ENCODE data around the gene ISG15.
"Not testable (repeated sequence)": the region's sequence is repeated elsewhere in the genome, so short reads cannot be mapped to it uniquely, and the experiment has no call there.

ISG15 gene

DNA sequence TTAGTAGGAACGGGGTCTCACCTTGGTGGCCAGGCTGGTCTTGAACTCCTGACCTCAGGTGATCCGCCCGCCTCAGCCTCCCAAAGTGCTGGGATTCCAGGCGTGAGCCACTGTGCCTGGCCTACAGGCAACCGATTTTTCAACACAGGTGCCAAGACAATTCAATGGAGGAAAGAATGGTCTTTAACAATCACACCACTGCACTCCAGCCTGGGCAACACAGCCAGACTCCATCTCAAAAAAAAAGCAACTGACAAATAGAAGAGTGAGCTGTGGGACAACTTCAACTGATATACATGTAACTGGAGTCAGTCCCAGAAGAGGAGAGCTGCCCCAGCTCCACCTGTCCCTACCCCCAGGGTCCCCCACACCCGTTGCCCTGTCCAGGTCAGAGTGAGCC is 18.8 kb upstream of the ISG15 start:
- not testable (repeated sequence) for DNase-seq (ENCODE audit: low read depth in 3 of 3)

DNA sequence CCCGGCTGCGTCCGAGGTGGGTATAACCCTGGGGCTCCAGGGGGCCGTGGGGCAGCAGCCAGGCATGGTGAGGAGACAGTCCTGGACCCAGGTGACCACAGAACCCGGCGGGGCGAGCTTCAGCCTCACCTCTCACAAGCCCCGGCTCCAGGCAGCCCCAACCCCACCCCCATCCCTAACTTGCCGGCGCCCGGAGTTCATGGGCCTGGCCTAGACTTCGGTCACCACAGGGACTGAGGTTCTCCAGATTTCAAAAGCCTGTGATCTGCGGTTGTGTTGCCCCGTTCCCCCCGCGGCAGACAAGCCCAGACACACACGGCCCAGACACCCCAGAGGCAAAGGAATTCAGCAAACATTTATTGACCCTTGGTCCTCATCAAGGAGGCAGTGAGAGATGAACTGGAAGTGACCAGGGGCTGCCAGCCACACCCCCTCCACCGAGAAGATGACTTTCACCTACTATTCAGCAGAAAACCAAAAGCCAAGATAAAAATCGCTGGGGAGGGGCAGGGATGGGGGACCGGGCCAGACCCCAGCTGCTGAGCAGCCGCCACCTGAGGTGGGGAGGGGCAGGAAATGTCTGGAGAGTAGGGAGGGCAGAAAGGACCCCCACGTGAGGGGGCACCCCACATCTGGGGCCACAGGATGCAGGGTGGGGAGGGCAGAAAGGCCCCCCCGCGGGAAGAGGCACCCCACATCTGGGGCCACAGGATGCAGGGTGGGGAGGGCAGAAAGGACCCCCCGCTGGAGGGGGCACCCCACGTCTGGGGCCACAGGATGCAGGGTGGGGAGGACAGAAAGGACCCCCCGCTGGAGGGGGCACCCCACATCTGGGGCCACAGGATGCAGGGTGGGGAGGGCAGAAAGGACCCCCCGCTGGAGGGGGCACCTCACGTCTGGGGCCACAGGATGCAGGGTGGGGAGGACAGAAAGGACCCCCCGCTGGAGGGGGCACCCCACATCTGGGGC is 17.3 kb upstream of the ISG15 start:
- no peak for DNase-seq (ENCODE audit: low read depth in 3 of 3)

DNA sequence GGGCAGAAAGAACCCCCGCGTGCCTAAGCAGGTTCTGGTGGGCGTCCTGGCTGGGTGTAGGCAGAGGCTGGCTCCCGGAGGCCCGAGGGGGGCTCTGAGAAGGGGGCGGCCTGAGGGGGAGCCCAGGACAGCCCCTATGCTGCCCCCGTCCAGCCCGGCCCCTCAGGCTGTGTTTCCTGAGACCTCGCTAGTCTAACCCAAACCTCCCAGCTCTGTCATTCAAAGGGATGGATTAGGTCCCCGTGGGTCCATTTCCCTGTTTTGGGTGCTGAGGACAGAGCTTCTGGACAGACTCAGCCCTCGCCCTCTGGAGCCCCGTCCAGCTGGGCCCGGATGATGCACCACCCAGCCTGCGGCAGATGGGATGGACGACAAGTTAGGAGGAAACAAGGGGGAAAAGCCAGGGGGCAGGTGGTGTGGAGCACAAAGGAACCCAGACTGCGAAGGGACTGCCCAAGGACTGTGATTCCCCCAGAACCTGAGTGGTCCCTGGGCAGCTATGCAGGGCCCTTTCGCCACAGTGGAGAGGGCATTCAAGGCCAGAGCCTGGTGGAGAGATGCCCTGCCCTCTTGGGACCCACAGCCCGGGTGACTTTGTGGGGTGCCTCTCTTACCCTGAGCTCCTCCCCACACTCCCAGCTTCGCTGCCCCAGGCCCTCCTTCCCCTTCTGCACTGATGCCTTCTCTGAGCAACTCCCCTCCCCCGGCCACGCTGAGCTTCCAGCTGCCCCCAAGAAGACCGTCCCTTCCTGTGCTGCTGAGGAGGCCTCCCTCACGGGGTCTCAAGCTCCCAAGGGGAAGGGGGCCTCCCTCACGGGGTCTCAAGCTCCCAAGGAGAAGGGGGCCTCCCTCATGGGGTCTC is 16.2 kb upstream of the ISG15 start:
- DNase-seq (ENCODE audit: low read depth in 3 of 3): no peak

DNA sequence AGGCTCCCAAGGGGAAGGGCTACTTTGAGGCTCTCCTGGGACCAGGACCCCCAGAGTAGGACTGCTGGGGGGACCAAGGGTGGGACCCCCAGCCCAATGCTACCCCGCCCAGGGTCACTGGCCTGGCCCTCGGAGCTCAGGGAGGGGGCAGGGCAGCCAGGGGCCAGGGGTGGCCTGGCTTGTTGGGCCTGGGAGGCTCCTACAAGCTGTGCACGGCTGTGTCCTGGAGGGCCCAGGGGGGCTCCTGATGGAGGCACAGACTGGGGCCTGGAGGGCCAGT is 15.6 kb upstream of the ISG15 start:
- DNase-seq (ENCODE audit: low read depth in 3 of 3): no peak

DNA sequence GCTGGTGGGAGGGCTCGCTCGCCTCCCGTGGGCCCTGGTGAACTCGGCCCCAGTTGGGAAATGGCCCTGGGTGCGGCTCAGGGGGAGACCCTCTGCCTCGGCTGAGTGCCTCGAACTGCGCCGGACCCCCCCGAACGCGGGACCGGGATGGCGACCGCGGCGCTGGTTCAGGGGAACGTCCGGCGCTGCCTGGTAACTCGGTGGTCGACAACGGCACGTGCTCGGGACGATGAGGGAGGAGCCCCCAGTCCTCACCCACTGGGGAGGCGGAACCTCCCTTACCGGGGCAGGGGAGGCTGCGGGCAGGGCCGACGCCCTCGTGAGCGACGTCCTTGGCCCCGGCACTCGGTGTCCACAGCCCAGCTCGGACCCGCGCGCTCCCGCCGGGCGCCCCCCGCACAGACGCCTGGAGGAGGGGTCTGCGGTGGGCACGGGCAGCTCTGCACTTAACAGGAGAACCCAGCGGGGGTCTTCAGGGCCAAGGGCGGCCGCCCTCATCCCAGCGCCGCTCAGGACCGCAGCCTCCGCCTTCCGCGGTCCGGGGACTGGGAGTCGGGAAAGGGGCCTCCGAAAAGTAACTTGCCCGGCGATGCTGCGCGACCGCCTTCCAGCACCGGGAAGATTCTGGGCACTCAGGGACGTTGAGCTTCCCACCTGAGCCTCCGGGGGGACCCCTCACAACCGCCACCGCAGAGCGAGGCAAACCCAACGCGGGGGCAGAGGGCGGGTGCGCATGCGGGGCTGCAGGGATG is 15.1 kb upstream of the ISG15 start:
- no peak for DNase-seq (ENCODE audit: low read depth in 3 of 3)

DNA sequence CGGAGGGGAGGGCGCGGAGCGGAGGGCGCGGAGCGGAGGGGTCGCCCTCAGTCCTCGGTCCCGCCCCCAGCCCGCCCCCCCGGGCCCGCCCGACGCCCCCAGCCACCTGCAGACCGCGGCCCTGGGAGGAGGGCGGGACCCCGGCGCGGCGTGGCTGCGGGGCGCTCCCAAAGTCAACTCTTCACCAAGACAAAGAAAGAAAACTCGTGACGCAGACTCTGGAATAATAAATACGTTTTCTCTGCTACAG is 14.6 kb upstream of the ISG15 start:
- no peak for DNase-seq (ENCODE audit: low read depth in 3 of 3)

DNA sequence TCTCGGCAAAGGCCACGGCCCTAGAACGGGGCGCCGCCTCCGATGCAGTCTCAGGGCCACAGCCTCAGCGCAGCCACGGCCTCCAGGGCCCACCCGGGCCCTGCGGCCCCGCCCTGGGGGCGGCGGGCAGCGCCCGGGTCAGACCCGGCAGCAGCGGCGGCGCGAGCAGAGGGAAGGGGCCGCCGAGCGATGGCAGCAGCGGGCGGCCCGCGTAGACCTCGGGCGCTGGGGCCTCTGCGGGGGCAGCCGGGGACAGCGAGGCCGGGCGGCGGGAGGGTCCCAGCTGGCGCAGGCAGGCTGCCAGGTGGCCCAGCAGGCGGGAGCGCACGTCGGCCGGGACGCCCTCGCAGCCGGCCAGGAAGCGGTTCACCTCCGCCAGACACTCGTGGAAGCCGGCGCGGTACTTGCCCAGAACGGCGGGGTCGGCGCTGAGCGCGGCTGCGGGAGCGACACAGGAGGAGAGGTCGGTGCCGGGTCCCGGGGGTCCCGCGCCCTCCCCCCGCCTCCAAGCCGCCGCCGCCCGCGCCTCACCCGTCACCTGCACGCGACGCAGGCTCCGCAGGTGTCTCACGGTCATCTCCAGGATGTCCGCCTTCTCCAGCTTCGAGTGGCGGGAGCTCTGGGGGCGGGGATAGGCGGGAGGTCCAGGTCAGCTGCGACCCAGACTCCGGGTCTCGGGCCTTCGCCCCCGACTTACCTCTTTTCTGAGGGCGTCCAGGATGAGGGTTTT is 14.1 kb upstream of the ISG15 start:
- DNase-seq (ENCODE audit: low read depth in 3 of 3): no peak

DNA sequence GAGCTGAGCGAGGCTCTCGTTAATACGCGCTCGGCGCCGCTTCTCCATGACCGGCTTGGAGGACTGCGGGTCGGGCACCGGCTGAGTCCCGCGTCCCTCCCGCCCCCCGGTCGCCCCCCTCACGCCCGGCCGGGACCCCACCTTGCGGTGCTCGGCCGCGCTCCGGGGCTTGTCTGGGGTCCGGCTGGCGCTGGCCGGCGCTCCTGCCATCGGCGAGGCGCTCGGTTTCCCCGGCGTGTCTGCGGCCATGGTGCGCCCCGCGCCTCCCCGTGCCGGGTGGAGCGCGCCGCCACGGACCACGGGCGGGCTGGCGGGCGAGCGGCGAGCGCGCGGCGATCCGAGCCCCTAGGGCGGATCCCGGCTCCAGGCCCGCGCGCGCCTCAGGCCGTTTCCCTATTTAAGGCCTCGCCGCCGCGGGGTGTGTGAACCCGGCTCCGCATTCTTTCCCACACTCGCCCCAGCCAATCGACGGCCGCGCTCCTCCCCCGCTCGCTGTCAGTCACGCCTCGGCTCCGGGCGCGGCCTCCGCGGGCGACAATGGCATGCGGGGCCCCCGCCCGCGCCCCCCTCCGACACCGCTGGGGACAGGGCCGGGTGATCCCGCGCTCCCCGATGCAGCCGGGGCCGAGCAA is 13.5 kb upstream of the ISG15 start, which contains the start of gene HES4:
Gene HES4 (minus strand): TSS at position 373 of the 632 bp plus-strand sequence. CDS start 124 bp downstream, at position 249.
- DNase-seq (ENCODE audit: low read depth in 3 of 3): peak; percentile 51 to 58 (median 54)

DNA sequence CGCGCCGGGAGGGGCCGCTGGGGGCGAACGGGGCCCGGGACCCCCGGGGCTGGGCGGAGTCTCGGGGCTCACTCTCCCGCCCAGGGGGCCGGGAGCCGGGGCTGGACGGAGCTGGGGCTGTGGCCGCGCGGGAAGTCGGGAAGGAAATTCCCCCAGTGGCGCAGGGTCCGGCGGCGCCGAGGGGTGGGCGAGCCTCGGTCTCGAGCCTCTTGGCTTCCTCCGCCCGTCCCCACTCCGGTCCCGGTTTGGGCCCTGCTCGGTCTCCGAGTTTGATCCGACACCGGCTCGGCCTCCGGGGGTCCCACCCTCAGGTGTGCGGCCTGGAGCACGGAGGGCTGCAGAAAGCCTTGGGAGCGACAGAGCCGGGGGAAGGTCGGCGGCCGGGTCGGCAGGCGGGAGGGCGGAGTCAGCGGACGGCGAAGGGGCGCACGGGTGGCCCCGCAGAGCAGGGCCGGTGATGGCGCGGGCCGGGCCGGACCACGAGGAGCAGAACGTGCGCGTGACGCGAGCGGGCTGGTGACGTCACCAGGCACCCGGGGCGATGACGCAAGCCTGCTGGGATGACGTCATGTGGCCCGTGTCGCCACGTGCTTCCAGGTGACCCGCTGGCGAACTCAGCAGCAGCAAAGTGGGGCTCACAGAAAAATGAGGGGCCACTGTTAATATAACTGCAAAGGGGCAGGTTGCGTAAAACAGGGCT is 12.8 kb upstream of the ISG15 start:
- peak; percentile 43 to 66 (median 66) for DNase-seq (ENCODE audit: low read depth in 3 of 3)

DNA sequence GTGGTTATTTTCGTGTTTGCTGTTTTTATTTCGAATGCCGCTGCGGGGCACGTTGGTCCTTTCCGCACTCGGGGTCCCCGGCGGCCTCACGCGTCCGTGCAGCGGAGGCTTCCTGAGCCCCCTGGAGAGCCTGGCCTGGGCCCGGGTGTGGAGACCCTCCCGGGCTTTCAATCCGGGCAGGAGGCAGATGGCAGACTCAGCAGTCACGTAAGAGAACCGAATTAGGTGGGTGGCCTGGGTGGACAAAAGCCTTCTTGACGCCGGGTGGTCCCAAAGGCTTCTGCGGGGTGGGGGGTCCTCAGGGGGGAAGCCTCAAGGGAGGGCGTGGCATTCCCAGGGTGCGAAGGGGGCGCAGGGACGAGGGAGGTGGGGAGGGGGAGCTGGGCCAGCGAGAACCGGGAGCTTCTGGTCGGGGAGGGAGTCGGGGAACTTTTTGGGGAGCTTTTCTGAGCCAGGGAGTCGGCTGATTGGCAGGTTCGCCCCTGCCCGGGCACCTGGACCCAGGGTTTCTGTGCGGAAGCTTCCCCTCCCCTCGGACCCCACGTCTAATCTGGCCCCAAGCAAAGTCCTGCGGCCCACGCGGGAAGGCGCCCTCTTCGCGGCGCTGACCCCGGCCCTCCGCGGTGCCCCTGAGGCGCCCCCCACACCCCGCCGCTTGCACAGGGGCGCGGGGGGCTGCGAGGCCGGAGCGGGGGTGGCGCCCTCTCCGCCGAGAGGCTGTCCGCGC is 12.1 kb upstream of the ISG15 start:
- DNase-seq (ENCODE audit: low read depth in 3 of 3): no peak

DNA sequence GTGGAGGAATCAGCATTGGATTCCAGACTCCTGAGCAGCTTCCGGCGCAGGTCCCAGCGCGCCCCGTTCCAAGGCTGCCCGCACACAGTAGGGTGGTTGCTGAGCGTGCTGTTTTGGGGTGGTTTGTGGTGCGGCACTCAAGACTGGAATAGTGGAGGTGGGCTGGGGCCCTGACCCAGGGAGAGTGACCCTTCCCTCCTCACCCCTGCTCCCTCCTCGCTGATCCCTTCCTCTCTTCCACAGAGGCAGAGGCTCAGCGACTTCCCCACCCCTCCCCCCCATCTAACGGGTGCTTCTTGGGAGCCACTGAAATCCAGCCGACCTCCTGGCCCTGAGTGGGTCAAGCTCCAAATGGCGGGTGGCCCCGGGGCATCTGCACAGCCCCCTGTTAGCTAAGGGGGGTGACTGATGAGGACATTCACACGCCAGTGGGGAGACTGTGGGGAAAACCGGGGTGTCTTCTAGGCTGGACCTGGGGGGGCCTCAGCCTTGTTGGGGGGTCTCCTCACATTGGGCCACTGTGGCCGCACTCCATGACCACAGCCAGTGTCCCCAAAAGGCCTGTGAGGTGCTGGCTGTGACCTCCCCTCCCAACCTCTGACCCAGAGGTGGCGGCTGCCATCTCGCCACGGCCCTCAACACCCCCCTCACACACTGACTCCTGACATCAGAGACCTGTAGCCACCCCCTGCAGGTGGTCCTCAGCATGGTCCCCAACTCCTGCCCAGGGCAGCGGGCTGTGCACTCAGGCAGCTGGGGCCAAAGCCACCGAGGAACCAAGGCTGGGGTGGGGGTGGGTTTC is 9.5 kb upstream of the ISG15 start:
- DNase-seq (ENCODE audit: low read depth in 3 of 3): no peak

DNA sequence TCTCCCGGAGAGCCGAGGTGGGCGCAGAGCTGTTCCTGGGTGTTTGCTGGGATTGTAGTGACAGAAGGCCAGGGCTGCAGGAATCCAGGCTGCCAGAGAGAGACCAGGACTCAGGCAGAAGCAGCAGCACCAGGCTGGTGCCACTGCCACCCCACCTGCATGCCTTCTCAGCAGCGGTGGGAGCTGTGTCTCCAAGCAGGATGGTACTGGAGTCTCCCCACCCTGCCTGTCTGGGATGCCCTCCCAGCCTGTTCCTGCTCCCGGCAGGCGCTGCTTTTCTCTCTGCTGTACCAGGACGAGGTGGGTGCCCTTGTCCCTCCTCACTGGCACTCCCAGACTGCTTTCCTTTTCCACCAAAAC is 8.9 kb upstream of the ISG15 start:
- DNase-seq (ENCODE audit: low read depth in 3 of 3): no peak

DNA sequence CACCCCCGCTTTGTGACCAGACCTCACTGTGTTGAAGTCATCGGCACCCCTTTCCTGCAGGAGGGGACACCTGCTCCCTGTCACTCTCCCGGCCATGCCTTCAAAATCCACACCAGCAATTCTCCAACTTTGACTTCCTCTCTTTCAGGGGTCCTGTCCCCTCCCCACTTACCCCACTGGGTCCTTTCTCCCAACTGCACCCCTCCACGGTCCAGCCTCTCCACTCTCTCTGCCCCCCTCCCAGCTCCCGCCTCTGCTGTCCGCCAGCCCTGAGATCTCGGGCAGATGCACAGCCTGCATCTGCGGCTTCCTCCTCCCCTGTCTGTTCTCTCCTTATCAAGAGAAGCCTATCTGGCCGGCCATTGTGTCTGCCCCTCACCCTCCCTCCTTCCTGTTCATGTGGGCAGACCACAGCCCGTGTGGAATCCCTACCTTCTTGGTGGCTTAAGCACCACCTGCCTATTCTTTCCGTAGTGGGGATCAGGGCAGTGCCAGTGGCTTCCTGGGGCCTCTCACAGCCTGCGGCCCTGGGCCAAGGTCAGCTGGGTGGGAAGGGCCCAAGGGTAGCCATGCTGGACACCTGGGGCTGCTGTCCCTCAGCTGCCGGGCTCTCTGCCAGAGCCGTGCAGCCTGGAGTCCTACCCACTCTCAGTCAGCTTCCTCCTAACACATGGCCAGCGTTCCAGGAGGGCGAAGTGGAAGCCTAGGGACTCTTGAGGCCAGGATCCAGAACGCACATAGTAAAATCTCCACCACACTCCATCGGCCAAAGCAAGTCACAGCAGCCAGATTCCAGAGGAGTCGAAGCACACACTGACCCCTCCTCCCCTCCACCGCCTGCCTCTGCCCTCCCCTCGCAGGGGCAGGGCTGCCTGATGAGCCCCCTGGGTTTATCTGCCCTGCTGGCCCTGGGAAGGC is 8.3 kb upstream of the ISG15 start:
- no peak for DNase-seq (ENCODE audit: low read depth in 3 of 3)

DNA sequence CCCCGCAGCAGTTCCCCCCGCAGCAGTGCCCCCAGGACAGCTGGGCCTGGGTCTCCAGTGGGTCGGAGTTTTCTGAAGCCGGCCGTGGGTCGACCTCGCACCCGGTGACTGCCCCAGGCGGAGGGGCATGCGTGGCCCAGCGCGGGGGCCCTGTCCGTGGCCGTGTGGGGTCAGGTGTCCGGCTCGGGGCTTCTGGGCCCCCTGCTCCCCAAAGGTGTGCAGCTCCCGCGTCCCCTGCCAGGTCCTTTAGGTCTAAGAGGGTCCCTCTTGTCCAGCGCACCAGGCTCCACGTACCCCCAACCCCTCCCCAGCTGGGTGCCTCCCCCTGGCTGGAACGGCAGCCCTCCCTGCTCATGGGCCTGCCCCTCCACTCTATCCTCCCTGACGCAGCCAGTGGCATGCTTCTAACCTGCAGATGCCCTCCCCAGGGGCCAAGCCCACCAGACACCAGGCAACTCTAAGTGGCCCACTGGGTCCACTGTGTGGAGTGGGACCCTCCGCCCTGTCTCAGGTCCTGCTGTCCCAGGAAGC is 7.5 kb upstream of the ISG15 start:
- no peak for DNase-seq (ENCODE audit: low read depth in 3 of 3)

DNA sequence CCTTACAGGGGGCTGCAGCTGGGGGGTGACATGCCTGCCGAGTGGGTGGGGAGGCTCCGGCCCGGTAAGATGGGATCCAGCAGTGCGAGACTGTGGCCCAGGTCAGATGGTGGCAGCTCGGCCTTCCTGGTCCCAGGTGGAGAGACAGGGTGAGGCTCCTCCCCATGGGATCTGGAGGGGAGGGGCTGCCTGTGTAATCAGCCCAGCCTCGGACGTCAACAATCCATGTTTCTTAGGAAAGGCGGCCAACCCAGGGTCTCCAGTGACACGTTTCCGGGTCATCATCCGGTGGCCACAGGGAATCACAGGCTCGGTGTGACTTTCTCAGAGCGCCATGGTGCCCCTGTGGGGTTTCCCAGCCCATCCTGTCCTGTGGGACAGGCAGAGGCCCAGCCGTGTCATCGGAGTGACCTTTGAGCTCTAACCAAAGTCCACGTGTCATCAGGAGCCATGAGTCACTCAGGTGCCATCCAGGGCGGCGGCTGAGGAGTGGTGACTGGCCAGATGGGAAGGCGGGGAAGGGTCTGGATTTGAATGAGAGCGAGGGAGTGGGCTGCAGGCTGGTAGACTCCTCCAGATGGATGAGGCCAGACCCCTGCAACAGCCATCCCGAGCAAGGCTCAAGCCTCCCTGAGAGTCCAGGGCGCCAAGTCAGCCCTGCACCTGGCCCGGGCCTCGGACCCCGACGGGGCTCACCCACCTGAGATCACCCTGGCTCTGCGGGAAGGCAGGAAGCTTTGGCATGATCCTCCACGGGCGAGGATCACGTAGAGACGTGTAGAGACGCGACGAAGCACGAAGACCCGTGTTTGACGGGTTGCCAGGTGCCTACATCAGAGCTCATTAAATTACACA is 6.8 kb upstream of the ISG15 start:
- DNase-seq (ENCODE audit: low read depth in 3 of 3): no peak

DNA sequence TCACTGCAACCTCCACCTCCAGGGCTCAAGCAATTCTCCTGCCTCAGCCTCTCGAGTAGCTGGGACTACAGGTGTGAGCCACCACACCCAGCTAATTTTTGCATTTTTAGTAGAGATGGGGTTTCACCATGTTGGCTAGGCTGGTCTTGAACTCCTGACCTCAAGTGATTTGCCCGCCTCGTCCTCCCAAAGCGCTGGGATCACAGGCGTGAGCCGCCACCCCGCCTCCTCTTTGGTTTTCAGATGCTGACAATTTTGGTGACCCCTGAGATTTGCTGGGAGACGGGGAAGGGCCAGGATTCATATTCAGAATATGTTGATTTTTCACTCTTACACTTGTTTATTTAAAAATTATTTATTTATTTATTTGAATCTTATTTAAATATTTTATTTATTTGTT is 3.2 kb upstream of the ISG15 start:
- DNase-seq (ENCODE audit: low read depth in 3 of 3): not testable (repeated sequence)

DNA sequence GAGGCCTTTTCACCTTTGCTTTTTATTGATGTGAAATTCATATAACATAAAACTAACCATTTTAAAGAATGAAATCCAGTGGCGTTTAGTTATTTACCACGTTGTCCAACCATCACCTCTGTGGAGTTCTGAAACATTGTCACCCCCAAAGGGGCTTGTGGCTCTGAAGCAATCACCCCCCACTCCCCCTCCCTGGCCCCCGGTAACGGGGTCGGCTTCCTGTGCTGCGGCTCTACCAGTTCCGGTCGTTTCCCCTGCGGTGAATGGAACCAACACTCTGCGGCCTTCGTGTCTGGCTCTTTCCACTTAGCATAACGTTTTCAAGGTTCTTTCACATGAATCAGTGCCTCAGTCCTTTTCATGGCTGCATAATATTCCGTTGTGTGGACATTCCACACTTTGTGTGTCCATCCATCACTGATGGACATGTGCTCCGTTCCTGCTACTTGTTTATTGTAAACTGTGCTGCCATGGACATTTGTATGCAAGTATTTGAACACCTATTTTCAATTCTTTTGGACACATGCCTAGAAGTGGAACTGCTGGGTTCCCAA is 1.8 kb upstream of the ISG15 start:
- no peak for DNase-seq (ENCODE audit: low read depth in 3 of 3)
